ENCODE results near the gene TBC1D8.

TBC1D8 gene

DNA sequence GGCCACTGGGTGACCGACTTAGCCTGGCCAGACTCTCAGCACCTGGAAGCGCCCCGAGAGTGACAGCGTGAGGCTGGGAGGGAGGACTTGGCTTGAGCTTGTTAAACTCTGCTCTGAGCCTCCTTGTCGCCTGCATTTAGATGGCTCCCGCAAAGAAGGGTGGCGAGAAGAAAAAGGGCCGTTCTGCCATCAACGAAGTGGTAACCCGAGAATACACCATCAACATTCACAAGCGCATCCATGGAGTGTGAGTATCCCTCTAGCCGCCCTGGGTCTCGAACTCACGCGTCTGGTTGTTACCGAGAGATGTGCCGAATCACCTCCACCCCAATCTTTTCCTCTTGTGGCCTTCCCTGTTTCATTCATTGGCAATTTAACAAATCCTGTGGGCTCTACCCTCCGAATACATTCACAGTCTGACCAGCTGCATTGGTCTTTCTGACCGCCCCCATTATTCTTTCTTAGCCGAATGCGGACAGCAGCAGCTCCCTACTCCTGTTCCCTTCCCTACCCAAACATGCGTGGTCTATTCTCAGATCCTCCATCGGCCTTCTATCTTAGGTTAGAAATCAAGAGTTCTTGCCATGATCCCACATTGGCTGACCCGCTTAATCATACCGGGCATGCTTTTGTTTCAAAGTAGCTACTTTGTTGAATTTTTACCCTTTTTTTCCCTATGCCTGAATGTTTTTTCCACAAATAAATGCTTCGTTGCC is 148.5 kb downstream of the TBC1D8 start:
- Histone ChIP-seq H3F3A (ENCODE audit: control insufficient read depth, insufficient read depth) (peaks cover 51% of the 10 kb centered on the region), H3K9me2 (replicated peaks; ENCODE audit: control insufficient read depth, low read length) (no peaks in the 10 kb centered on the region), H3K4me2 (ENCODE audit: low read length) (peak overlapping the region; percentile 79), H4K20me1 (ENCODE audit: control insufficient read depth, insufficient read depth, low read depth, low read length) (peaks cover 27% of the 10 kb centered on the region; the same call in 1 of the 2 replicates), H3K36me3 (ENCODE audit: control insufficient read depth, low read length) (peaks cover 56% of the 10 kb centered on the region), H3K4me1 (ENCODE audit: control insufficient read depth, low read length) (peaks cover 35% of the 10 kb centered on the region), H3K79me2 (ENCODE audit: control insufficient read depth, low read length) (peaks cover 38% of the 10 kb centered on the region), H3K4me3 (ENCODE audit: low read length) (peak overlapping the region; percentile 98), H3K27ac (ENCODE audit: low read depth, low read length) (peak overlapping the region; percentile 79), H3K9me3 (ENCODE audit: control insufficient read depth, insufficient read depth, low read length) (peaks cover 9% of the 10 kb centered on the region; the same call in 1 of the 2 replicates), H3K27me3 (ENCODE audit: control insufficient read depth, low read length) (no peaks in the 10 kb centered on the region)
- no peak for TF ChIP-seq EZH2phosphoT487 (IDR thresholded peaks at IDR 0.05; ENCODE audit: borderline replicate concordance, low read length)
- TF ChIP-seq, protein P1, sequence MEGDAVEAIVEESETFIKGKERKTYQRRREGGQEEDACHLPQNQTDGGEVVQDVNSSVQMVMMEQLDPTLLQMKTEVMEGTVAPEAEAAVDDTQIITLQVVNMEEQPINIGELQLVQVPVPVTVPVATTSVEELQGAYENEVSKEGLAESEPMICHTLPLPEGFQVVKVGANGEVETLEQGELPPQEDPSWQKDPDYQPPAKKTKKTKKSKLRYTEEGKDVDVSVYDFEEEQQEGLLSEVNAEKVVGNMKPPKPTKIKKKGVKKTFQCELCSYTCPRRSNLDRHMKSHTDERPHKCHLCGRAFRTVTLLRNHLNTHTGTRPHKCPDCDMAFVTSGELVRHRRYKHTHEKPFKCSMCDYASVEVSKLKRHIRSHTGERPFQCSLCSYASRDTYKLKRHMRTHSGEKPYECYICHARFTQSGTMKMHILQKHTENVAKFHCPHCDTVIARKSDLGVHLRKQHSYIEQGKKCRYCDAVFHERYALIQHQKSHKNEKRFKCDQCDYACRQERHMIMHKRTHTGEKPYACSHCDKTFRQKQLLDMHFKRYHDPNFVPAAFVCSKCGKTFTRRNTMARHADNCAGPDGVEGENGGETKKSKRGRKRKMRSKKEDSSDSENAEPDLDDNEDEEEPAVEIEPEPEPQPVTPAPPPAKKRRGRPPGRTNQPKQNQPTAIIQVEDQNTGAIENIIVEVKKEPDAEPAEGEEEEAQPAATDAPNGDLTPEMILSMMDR (IDR thresholded peaks at IDR 0.05; ENCODE audit: low read depth, low read length, poor library complexity, severe bottlenecking): no peak

DNA sequence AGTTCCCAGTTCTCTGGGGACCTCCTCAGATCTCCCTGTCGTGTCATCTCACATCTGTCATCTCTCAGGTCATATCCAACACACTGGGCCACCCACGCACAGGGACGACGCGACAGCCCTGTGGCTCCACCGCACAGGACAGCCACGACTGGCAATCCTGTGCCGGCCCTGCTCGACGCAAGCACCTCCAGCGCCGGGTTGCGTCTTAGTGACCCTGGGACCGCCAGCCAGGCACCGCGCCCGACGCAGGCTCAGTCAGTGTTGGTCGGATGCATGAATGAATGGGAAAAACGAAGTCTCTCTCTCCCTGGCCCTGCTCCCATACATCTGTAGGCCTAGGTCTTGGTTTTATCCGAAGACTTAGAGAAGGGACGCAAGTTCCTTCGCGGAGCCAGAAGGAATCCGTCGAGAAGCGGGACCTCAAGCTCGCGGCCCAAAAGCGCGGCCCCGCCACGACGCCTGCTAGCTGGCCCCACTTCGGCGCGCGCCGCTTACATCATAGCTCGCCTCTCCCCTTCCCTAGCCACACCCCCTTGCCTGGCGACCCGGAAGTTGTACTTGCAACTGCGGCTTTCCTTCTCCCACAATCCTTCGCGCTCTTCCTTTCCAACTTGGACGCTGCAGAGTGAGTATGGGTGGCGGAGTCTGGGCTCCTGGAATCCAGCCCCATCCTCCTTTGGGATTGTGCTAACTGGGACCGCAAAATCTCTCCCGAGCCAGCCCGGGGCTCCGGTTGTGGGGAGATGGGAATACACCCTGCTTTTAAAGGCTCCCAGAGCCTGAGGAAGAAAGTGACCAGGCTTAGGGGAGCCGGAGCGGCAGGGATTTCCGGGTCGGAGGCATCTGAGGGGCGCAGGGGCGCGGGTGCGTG is 149.3 kb downstream of the TBC1D8 start, which contains the start of gene RPL31:
Gene RPL31, plus strand, starts transcription at position 599 of the 871 bp plus-strand sequence. CDS start 413 bp downstream, outside the sequence.
- Histone ChIP-seq H3K9me2 (replicated peaks; ENCODE audit: control insufficient read depth, low read length) (no peaks in the 10 kb centered on the region), H3K27ac (ENCODE audit: low read depth, low read length) (peak within 1 kb of the TSS; percentile 79), H3K79me2 (ENCODE audit: control insufficient read depth, low read length) (peaks cover 38% of the 10 kb centered on the region), H3K4me3 (ENCODE audit: low read length) (peak within 1 kb of the TSS; percentile 98), H3K27me3 (ENCODE audit: control insufficient read depth, low read length) (no peaks in the 10 kb centered on the region), H3F3A (ENCODE audit: control insufficient read depth, insufficient read depth) (peaks cover 43% of the 10 kb centered on the region), H3K36me3 (ENCODE audit: control insufficient read depth, low read length) (peaks cover 48% of the 10 kb centered on the region), H3K4me2 (ENCODE audit: low read length) (peak within 1 kb of the TSS; percentile 79), H3K4me1 (ENCODE audit: control insufficient read depth, low read length) (peaks cover 35% of the 10 kb centered on the region), H3K9me3 (ENCODE audit: control insufficient read depth, insufficient read depth, low read length) (peaks cover 9% of the 10 kb centered on the region; the same call in 1 of the 2 replicates), H4K20me1 (ENCODE audit: control insufficient read depth, insufficient read depth, low read depth, low read length) (peaks cover 27% of the 10 kb centered on the region; the same call in 1 of the 2 replicates)
- no peak for TF ChIP-seq EZH2phosphoT487 (IDR thresholded peaks at IDR 0.05; ENCODE audit: borderline replicate concordance, low read length)
- TF ChIP-seq, protein P1 (IDR thresholded peaks at IDR 0.05; ENCODE audit: low read depth, low read length, poor library complexity, severe bottlenecking): no peak

DNA sequence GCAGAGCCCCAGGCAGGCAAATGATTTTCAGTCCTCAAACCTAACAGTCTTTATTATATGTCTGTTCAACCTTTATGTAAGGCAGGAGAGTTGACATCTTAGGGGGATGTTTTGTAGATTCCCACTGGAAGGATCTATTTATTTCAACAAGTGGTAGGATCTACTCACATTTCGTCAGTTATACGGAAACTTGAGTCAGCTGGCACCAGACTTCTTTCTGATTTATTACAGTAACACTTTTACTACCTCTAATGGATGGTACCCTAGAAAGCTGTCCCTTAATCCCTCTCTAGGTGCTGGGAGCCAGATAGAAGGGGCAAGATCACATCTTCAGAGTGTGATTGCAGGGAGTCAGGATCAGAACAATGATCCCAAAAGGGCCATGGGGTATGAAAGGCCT is 151.2 kb downstream of the TBC1D8 start:
- Histone ChIP-seq H3K4me1 (ENCODE audit: control insufficient read depth, low read length) (peaks cover 25% of the 10 kb centered on the region), H3K4me3 (ENCODE audit: low read length) (no peak overlapping the region), H3K27ac (ENCODE audit: low read depth, low read length) (no peak overlapping the region), H3K79me2 (ENCODE audit: control insufficient read depth, low read length) (peaks cover 30% of the 10 kb centered on the region), H3F3A (ENCODE audit: control insufficient read depth, insufficient read depth) (peaks cover 24% of the 10 kb centered on the region), H4K20me1 (ENCODE audit: control insufficient read depth, insufficient read depth, low read depth, low read length) (peaks cover 20% of the 10 kb centered on the region; the same call in 1 of the 2 replicates), H3K4me2 (ENCODE audit: low read length) (no peak overlapping the region), H3K9me2 (replicated peaks; ENCODE audit: control insufficient read depth, low read length) (no peaks in the 10 kb centered on the region), H3K36me3 (ENCODE audit: control insufficient read depth, low read length) (peaks cover 28% of the 10 kb centered on the region), H3K9me3 (ENCODE audit: control insufficient read depth, insufficient read depth, low read length) (peaks cover 9% of the 10 kb centered on the region; the same call in 1 of the 2 replicates), H3K27me3 (ENCODE audit: control insufficient read depth, low read length) (no peaks in the 10 kb centered on the region)
- TF ChIP-seq EZH2phosphoT487 (IDR thresholded peaks at IDR 0.05; ENCODE audit: borderline replicate concordance, low read length): no peak
- TF ChIP-seq, protein P1 (IDR thresholded peaks at IDR 0.05; ENCODE audit: low read depth, low read length, poor library complexity, severe bottlenecking): no peak

All from DOHH2 (cell line).